EL (cell line): ENCODE data around the gene CHM.
A peak's percentile ranks its signal among the peaks of the same experiment; 100 is the strongest.

ENCODE experiments used
- DNase-seq: peaks from one replicate; pipeline ENCODE4 v3.0.0-alpha.2; 2016

The CHM gene

DNA sequence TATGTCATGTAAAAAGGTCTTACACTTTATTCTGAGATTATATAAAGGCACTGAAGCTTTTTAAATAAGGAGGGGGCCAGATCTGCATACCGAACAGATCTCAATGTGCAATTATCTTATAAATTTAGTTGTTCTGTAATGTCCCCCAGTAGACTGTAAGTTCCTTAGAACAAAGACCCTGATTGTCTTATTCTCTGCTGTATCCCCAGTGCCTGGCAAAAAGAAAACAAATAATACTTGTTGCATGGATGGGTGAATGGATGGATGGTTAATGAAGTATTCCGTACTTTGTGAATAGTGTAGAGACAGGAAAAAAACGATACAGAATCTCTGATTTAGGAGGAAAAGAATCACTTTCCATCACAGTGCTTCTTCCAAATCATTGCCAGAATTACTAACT is 141.5 kb downstream of the CHM start:
- DNase-seq, result no peak

DNA sequence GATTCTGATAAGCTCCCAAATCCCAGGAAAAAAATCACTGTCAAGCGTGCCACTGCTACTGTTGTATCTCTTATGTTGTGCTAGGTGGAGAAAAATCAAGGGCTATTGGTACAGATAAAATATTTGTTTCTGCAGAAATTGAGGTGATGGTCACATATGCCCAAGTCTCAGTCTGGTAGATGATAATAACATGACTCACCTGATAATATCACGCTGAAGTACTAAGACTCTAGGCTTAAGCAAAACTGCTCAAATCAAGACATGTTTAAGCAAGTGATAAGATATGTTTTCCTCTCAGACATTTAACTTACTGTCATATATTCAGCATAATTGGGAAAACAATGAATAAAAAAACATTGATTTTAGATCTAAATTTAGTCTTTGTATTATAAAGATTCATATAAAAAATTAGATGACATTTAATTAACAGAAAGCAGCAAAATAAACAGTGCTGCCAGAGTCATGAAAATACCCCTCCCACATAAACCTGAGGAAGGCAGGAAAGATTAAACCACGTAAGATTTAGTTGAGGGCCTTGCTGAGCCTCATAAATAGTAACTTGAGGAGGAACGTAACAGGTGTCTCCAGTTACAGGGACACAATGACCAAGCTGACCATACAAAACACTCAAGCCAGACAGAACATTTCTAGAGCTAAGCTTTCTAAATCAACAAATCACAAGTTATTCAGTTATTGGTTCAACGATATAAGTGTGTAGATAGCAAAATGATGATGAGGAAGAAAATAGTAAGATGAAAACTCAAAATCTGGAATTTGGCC is 143.5 kb downstream of the CHM start:
- no peak for DNase-seq

DNA sequence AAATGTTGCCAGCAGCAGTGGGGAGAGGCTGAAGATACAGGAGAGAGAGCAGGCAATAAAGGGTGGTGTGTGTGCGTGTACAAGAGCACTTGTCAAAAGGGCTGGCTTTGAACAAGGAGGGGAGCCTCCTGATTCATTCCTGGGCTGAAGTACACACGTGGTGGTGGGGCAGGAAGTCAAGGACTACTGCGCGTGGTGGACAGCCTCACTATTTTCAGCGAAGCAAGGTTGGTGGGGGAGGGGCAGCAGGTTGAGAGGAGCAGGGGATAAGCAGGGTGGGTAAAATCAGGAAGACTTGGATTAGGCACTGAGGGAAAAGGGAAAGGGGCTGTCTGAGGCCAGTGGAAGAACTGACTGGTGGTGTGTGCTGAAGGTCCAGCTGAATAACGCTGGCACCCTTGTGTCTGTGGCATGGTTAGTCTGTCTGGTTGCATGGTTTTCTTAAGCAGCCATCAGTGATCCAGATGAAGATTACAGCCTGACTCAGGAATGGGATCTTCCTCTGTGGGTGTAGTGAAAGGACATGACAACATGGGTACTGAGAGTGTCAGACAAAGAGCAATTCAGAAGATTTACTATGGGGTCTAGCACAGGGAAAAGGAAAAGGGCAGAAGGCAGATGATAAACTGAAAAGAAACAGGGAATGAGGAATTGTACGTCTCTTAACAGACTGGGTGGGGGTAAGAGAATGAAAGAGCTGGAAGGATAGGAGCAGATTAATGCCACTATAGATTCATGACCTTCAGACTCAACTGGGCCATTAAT is 149.8 kb downstream of the CHM start:
- no peak for DNase-seq

DNA sequence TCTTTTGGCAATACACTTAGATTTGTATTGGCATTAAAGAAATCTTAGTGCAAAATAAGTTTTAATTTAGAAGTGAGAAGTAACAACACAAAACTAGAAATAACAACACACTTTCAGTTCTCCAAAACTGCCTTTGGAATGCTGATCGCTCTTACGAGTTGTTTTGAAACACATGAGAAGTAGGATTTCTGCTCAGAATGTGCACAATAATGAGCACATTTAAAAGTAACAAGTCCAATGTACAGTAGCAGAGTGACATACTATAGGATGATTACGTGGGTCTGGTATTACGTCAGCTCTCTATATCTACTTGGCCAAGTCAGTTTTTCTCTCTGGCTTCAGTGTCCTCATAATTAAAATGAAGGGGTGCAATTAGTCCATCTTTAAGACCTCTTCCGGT is 164.8 kb downstream of the CHM start:
- DNase-seq, result no peak

DNA sequence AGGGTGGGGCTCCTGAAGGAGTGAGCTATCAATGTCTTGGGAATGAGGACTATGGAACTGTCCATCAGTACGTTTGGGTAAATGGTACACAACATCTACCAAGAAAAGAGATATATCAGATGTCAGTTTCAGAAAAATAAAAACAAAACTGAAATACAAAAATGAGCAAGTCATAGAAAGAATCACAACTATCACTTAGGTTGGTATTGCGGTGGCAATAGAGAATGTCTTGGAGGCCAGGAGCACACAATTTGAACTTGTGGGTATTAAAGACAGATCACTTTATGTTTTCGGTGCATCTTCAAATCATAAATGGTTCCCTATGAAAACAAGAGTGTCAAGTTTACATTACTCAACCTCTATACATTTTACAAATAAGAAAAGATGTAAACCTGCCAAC is 176.8 kb downstream of the CHM start:
- DNase-seq, result no peak

DNA sequence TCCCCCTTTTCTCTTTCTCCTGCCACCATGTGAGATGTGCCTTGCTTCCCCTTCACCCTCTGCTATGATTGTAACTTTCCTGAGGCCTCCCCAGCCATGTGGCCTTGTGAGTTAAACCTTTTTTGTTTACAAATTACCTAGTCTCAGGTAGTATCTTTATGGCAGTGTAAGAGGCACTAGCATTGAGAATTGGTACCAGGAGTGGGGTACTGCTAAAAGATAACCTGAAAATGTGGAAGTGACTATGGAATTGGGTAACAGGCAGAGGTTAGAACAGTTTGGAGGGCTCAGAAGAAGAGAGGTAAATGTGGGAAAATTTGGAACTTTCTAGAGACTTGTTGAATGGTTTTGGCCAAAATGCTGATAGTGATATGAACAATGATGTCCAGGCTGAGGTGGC is 182.0 kb downstream of the CHM start:
- no peak for DNase-seq

DNA sequence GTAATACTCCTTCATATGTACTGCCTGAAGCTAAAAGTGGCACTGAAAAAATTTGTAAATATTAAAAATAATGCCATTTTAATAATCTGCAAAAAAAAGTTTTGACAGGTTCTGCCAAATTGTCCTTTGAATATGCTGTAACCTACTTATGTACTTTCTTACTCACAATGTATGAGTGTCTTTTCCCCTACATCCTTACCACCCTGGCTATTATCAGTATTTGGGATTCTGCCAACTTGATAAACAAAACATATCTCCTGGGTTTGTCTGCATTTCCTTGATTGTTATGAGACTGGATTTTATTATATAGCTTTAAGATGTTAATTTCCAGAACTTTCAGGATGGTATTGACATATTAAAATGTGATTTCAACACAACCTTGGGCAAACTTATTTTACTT is 187.9 kb downstream of the CHM start:
- DNase-seq, result no peak

DNA sequence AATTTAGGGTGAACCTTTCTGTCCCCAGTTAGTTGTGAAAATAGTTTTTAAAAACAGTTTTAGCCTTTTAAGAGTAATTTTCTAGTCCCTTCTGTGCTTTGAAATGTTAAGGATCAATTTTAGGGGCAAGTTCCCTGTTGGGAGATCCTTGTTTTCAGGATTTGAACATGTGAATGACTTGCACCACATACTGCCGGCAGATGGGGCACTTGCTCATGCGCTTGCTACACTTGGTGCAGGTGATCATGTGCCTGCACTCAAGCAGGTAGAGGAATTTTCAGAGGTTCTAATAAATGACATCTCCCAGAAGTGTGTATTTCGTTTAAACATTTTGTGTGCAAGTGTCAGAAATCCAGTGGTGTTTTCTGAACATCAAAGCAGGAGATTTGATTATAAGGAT is 195.9 kb downstream of the CHM start:
- no peak for DNase-seq

DNA sequence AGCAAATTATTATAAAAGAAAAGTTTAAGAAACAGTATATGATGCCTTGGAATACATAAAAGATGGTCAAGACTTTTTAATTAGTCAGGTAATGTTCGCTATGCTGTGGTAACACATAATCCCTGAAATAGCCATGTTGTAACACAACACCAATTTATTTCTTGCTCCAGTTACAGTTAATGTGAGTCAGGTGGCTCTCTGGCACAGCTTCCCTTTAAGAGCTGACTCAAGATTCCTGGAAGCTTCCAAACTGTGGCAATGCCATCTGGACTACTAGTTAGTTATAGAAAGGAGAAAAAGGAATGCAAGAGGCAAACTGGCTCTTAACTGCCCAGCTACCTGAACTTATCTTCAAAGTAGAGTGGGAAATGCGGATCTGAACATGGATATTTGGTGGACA is 210.5 kb downstream of the CHM start:
- peak; percentile 0 for DNase-seq

DNA sequence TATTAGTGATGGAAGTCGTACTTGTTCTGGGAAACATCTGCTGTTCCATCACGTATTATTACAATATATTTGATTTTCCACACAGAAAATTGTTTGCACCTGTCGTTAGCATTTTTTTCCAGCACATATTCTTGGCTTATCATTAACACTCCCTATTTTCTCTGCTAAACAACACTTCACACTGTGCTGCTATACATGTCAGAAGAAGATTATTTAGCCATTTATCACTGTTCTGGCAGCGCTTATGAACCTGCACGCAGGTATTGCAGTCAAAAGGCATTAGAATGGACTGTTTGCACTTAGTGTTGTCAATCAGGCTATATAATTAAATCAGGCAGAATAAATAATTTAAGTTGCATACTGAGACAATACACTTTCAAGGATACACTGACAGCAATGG is 218.6 kb downstream of the CHM start:
- DNase-seq, result no peak

DNA sequence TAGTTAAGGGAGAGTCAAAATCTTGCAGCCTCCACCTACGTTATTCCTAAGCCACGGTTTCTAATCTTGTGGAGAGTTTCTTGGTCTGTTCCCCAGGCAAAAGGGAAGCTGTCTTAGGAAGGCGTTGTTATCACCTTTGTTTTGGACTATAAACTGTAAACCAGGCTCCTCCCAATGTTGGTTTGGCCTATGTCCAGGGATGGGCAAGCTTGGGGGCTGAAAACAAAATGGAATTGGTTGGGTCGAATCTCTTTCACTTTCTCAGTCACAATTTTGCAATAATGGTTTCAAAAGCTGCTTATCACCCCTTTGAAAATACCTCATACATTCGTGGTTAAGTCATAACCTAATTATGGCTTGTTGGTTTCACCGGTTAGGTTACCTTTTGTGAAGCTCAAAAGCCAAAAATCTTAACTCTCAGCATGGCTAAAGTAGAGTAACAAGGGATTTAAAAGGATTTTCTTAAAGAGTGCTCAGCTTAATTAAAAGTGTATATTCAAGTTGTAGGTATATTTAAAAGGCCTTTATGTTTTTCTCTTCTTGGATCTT is 232.1 kb downstream of the CHM start:
- DNase-seq, result no peak
